DND-41 (cell line): ENCODE measurements around the gene SUSD6.

Source experiments
- ATAC-seq: fragments of 200-7000 bp; cut with Tn5 transposase; 3 replicates; pipeline ENCODE4 v1.9.1; 2021; ENCODE audit warnings: low read depth; ENCODE audit not compliant: insufficient read depth
- DNase-seq: peaks from one replicate; pipeline ENCODE4 v3.0.0-alpha.2; 2020
- H2AFZ ChIP-seq: 2 replicates; pipeline ENCODE4 v1.6.0; 2012; ENCODE audit warnings: low read depth, low read length
- H3K27ac ChIP-seq: 2 replicates; pipeline ENCODE4 v1.5.1; 2012; ENCODE audit warnings: low read length, inconsistent platforms
- H3K27me3 ChIP-seq: fragments of 200-600 bp; sonication (generic); 2 replicates; pipeline ENCODE4 v1.6.0; 2012; ENCODE audit warnings: low read length, mild to moderate bottlenecking, inconsistent platforms; ENCODE audit not compliant: insufficient read depth, poor library complexity
- H3K36me3 ChIP-seq: 2 replicates; pipeline ENCODE4 v1.5.1; 2012; ENCODE audit warnings: low read length, inconsistent platforms; ENCODE audit not compliant: insufficient read depth
- H3K4me1 ChIP-seq: 2 replicates; pipeline ENCODE4 v1.5.1; 2012; ENCODE audit warnings: mild to moderate bottlenecking, low read length; ENCODE audit not compliant: insufficient read depth
- H3K4me2 ChIP-seq: 2 replicates; pipeline ENCODE4 v1.6.0; 2012; ENCODE audit warnings: mild to moderate bottlenecking, moderate library complexity, low read length, inconsistent platforms; ENCODE audit not compliant: insufficient read depth
- H3K4me3 ChIP-seq, 2 experiments: fragments of 200-600 bp in 1 of 2; shearing (Covaris generic) in 1 of 2; 2 replicates each; pipeline ENCODE4 v1.5.1; 2012 to 2016; ENCODE audit warnings: inconsistent platforms in 2 of 2, low read length in 2 of 2, mild to moderate bottlenecking in 2 of 2, low read depth in 1 of 2, moderate library complexity in 1 of 2
- H3K79me2 ChIP-seq: 2 replicates; pipeline ENCODE4 v1.6.0; 2012; ENCODE audit warnings: low read length, inconsistent platforms; ENCODE audit not compliant: insufficient read depth
- H3K9ac ChIP-seq: 2 replicates; pipeline ENCODE4 v1.6.0; 2012; ENCODE audit warnings: low read depth, mild to moderate bottlenecking, inconsistent platforms, low read length, moderate library complexity
- H3K9me3 ChIP-seq: 2 replicates; pipeline ENCODE4 v1.5.1; 2012; ENCODE audit warnings: low read length, moderate library complexity, mild to moderate bottlenecking, inconsistent platforms; ENCODE audit not compliant: insufficient read depth, severe bottlenecking
- H4K20me1 ChIP-seq: 2 replicates; pipeline ENCODE4 v1.6.0; 2012; ENCODE audit warnings: low read length; ENCODE audit not compliant: insufficient read depth
- CTCF ChIP-seq: IDR thresholded peaks from 2 replicates; pipeline ENCODE4 v1.5.1; 2012; ENCODE audit warnings: borderline replicate concordance, low read length, moderate library complexity, mild to moderate bottlenecking; ENCODE audit not compliant: poor library complexity, severe bottlenecking; ENCODE audit errors: extremely low read depth
- EZH2 ChIP-seq: IDR thresholded peaks from 3 replicates; pipeline ENCODE4 v1.6.1; 2012; ENCODE audit warnings: borderline replicate concordance, low read depth, mild to moderate bottlenecking, moderate library complexity, low read length, inconsistent platforms; ENCODE audit not compliant: severe bottlenecking

SUSD6 gene

GRCh38 chr14:69579476-69579875 is 31.9 kb upstream of the SUSD6 start:
- Histone ChIP-seq H2AFZ (no peak overlapping the region), H3K27me3 (no peaks in the 10 kb centered on the region), H3K27ac (no peak overlapping the region), H3K9ac (no peak overlapping the region), H4K20me1 (no peaks in the 10 kb centered on the region), H3K4me3 (no peak overlapping the region), H3K4me1 (no peaks in the 10 kb centered on the region), H3K36me3 (no peaks in the 10 kb centered on the region), H3K4me2 (no peak overlapping the region), H3K9me3 (no peaks in the 10 kb centered on the region), H3K79me2 (no peaks in the 10 kb centered on the region)
- TF ChIP-seq EZH2, result no peak
- TF ChIP-seq CTCF, result no peak
- ATAC-seq (no peak), DNase-seq (no peak)

GRCh38 chr14:69580009-69580577 is 31.3 kb upstream of the SUSD6 start:
- H4K20me1 ChIP-seq, result no peaks in the 10 kb centered on the region
- no peaks in the 10 kb centered on the region for H3K79me2 ChIP-seq
- no peak overlapping the region for H3K27ac ChIP-seq
- DNase-seq, result peak; percentile 28
- no peaks in the 10 kb centered on the region for H3K4me1 ChIP-seq
- peak; percentile 67 for ATAC-seq
- no peaks in the 10 kb centered on the region for H3K36me3 ChIP-seq
- H2AFZ ChIP-seq, result no peak overlapping the region
- TF ChIP-seq EZH2 (no peak), CTCF (peak; percentile 60)
- no peaks in the 10 kb centered on the region for H3K27me3 ChIP-seq
- no peak overlapping the region for H3K9ac ChIP-seq
- H3K4me3 ChIP-seq, result no peak overlapping the region
- no peak overlapping the region for H3K4me2 ChIP-seq
- no peaks in the 10 kb centered on the region for H3K9me3 ChIP-seq

GRCh38 chr14:69581316-69581935 is 30.0 kb upstream of the SUSD6 start:
- no peak for ATAC-seq
- H3K4me2 ChIP-seq, result no peak overlapping the region
- H2AFZ ChIP-seq, result no peak overlapping the region
- no peaks in the 10 kb centered on the region for H4K20me1 ChIP-seq
- H3K9ac ChIP-seq, result no peak overlapping the region
- H3K27ac ChIP-seq, result no peak overlapping the region
- no peak overlapping the region for H3K4me3 ChIP-seq
- no peak for DNase-seq
- H3K79me2 ChIP-seq, result no peaks in the 10 kb centered on the region
- TF ChIP-seq EZH2, result no peak
- TF ChIP-seq CTCF, result no peak
- no peaks in the 10 kb centered on the region for H3K36me3 ChIP-seq
- H3K27me3 ChIP-seq, result no peaks in the 10 kb centered on the region
- H3K9me3 ChIP-seq, result no peaks in the 10 kb centered on the region
- no peaks in the 10 kb centered on the region for H3K4me1 ChIP-seq

GRCh38 chr14:69582212-69582611 is 29.2 kb upstream of the SUSD6 start:
- H3K9ac ChIP-seq, result no peak overlapping the region
- H3K4me1 ChIP-seq, result no peaks in the 10 kb centered on the region
- no peak for DNase-seq
- no peak for ATAC-seq
- H3K27me3 ChIP-seq, result peaks cover 3% of the 10 kb centered on the region
- no peak overlapping the region for H3K4me2 ChIP-seq
- TF ChIP-seq EZH2, result no peak
- TF ChIP-seq CTCF, result no peak
- no peaks in the 10 kb centered on the region for H3K79me2 ChIP-seq
- no peak overlapping the region for H3K27ac ChIP-seq
- no peaks in the 10 kb centered on the region for H3K9me3 ChIP-seq
- no peaks in the 10 kb centered on the region for H4K20me1 ChIP-seq
- H3K36me3 ChIP-seq, result no peaks in the 10 kb centered on the region
- no peak overlapping the region for H3K4me3 ChIP-seq
- H2AFZ ChIP-seq, result no peak overlapping the region
